ENCODE measurements around the gene SPDYA. TPM values are rescaled to one million over a fixed set of nuclear protein-coding genes. Genes with fewer than 3 reads are reported as not detected.

SPDYA gene
- under 0.01 and 0.18 TPM in 2 replicates for total RNA-seq

DNA sequence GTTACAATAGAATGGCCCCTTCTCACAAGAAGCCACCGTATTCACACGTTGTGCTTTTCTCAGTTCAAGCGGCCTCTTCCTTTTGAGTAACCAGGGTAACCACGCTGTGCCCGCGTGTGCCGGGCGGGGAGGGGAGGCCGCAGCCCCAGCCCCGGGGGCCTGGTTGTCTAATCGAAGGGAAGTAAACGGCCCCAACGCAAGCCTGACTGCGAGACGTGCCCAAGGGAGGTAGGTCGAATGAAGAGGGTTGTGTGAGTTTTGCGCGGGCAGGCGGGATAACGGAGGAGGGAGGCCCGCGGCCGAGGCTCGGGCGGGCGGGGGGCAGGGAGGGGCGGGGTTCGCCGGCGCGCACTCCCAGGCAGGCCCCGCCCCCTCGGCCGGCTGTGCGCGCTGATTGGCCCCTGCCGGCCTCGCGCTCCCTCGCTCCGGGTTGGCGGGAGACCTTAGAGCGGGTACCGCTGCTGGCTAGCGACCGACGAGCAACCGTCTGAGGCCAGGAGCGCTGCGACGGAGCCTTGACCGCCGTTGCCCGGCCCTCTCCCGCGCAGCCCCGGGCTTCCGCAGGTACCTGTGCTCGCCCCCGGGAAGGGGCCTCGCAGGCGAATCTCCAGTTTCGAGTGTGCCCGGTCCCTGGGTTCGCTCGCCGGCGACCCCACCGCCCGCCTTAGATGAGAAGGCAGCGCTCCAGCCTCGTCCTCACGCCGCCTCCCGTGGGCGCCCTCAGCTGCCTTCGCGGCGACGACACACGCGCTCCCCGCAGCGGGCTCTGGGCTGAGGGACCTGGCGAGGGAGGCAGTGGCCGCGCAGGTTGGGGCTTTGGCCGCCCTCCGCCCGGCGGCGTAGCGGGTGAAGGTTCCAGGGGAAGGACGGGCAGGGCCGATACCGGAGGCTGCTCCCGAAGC lies at the start of gene SPDYA:
SPDYA (plus strand) TSS at position 451 of the 902 bp plus-strand sequence. CDS start 5,181 bp downstream, outside the sequence.

DNA sequence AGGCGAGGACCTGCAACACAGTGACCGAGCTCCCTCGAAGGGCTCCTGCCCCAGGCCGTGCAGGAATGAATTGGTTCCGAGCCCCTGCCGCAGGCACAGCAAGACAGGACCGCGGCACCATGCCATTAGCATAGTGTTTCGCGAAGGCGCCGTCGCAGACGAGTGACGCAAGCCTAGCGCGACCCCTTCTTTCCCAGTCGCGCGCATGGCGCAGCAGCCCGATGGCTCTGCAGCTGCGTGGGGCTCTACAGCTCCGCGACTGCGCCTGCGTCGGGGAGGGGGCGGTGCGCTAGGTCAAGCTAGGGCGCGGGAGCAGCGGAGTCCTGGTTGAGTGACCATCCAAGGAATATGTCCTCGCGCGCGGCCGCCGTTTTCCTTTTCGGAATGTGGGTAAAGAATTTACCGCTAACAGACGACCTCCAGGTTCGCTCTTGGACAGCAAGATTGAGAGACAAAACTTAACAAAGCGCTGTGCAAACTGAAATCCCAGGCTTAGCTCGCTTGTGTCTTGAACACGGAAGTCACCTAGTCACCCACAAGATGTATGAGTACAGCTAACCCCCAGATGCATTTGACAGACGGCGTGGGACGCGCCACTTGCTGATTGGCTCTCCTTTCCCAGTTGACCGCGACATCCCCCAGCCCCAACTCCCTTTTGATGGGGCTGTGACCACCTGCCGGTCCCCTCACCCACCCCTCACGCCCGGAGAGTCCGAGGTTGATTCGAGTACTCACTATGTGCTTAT lies 59.7 kb downstream of the SPDYA start, which contains the start of gene TRMT61B:
TRMT61B (minus strand) TSS at position 164 of the 746 bp plus-strand sequence; CDS start at position 132, 32 bp downstream.

DNA sequence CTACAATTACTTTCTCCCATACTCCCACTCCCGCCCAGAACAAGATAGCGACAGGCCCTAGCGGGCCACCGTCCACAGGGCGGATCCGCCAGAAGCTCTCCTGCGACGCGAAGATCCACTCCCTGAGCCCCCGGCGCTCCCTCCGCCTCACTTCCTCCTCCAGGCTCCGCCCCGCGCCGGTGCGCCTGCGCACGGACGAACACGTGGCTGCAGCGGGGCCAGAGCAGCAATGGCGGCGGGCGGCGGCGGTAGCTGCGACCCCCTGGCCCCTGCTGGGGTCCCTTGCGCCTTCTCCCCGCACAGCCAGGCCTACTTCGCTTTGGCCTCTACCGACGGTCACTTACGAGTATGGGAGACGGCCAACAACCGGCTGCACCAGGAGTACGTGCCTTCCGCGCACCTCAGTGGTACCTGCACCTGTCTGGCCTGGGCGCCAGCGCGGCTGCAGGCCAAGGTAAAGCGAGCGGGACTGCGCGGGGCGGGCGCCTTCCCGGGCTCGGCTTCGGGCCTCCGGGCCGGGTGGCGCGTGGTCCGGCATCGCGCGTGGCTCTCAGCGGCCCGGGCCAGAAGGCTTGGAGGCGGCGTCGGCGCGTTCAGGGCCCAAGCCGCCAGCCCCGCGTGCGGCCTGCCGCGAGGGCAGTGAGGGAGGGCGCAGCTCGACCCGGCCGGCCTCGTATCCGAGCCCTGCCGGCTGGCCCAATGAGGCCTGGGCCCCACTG lies 84.0 kb downstream of the SPDYA start, which contains the start of gene WDR43:
WDR43 (plus strand) TSS at position 198 of the 719 bp plus-strand sequence; CDS start at position 230, 32 bp downstream.

Other genes starting within 250 kb of the SPDYA start
- 148 and 191 TPM in 2 replicates for gene PPP1CB, start 59.0 kb upstream of the SPDYA start, total RNA-seq
- gene TRMT61B, start 59.5 kb downstream of the SPDYA start, total RNA-seq, result 7.5 and 15.2 TPM in 2 replicates
- gene WDR43, start 83.8 kb downstream of the SPDYA start, total RNA-seq, result 40.4 and 45.4 TPM in 2 replicates
- under 0.01 and 0.53 TPM in 2 replicates for gene TOGARAM2, start 170.5 kb downstream of the SPDYA start, total RNA-seq

Data from myometrial cell (primary cell).